Transverse colon (tissue), 4 donors: ENCODE data around the gene RHOBTB1. TPM values are rescaled to one million over a fixed set of nuclear protein-coding genes. Genes with fewer than 3 reads are reported as not detected.

Experiments used
- DNase-seq: peaks from one replicate; pipeline ENCODE4 v3.0.0-alpha.2; 2019
- H3K27ac ChIP-seq, 4 donors: fragments of 200-600 bp; sonication (generic); 2 replicates each; pipeline ENCODE4 v1.5.1; 2016 to 2018; ENCODE audit warnings: inconsistent platforms in 4 of 4
- H3K27me3 ChIP-seq: fragments of 200-600 bp; sonication (generic); 2 replicates; pipeline ENCODE4 v1.5.1; 2017; ENCODE audit warnings: inconsistent platforms
- H3K36me3 ChIP-seq, 4 donors: fragments of 200-600 bp; sonication (generic); 2 replicates each; pipeline ENCODE4 v1.5.1; 2017 to 2019; ENCODE audit warnings: inconsistent platforms in 4 of 4
- H3K4me1 ChIP-seq, 4 donors: fragments of 200-600 bp; sonication (generic); 2 replicates each; pipeline ENCODE4 v1.5.1; 2017 to 2020; ENCODE audit warnings: inconsistent platforms in 4 of 4
- H3K4me3 ChIP-seq, 4 donors: fragments of 200-600 bp; sonication (generic); 1 replicate in 1 of 4; 2 replicates in 3 of 4; pipeline versions ENCODE4 v1.5.1 to v1.6.1; 2017 to 2019; ENCODE audit warnings: inconsistent platforms in 4 of 4
- H3K9me3 ChIP-seq, 2 donors: fragments of 200-600 bp; sonication (generic); 2 replicates each; pipeline ENCODE4 v1.5.1; 2017 to 2019; ENCODE audit warnings: inconsistent platforms in 2 of 2
- CTCF ChIP-seq, 5 experiments: fragments of 200-600 bp in 3 of 5; fragments of 450-650 bp in 2 of 5; sonication (generic) in 3 of 5; IDR thresholded peaks; 1 replicate in 2 of 5; 2 replicates in 3 of 5; pipeline ENCODE4 v1.5.1; 2016 to 2017; ENCODE audit warnings: antibody characterized with exemption in 5 of 5, inconsistent platforms in 3 of 5, mild to moderate bottlenecking in 2 of 5, moderate library complexity in 1 of 5
- EP300 ChIP-seq: sonication (generic); formaldehyde crosslinking; IDR thresholded peaks from one replicate; pipeline ENCODE4 v1.6.1; 2017; ENCODE audit warnings: antibody characterized with exemption, low read depth
- POLR2A ChIP-seq: fragments of 450-650 bp; IDR thresholded peaks from one replicate; pipeline ENCODE4 v1.6.1; 2016; ENCODE audit warnings: antibody characterized with exemption, mild to moderate bottlenecking, moderate library complexity
- POLR2AphosphoS5 ChIP-seq, 3 donors: sonication (generic); formaldehyde crosslinking; IDR thresholded peaks; one replicate each; pipeline ENCODE4 v1.6.1; 2016; ENCODE audit warnings: antibody characterized with exemption in 3 of 3
- WGBS, 2 donors: methylation state at CpG; one replicate each; pipeline ENCODE4 v1.1.5; 2018; ENCODE audit warnings: low coverage in 1 of 2; 5-methylcytosine and 5-hydroxymethylcytosine counted together
- in situ Hi-C, 4 donors: fragments of 200-750 bp; cut with MboI; loops; one replicate each; pipeline versions ENCODE4 v1.15.0 to v1.15.1; 2017; ENCODE audit warnings: low sequenced_read_pairs in 3 of 4, low pct_ligation_motif_present in 1 of 4, low pct_unique_long_range_greater_than_20kb in 1 of 4
- intact Hi-C: fragments of 100-400 bp; cut with DNase I; formaldehyde crosslinking; loops from one replicate; pipeline ENCODE4 v1.15.1; 2023; ENCODE audit warnings: low total_unique reads
- total RNA-seq, 4 donors: library from RNA; depleted of rRNA; stranded (reverse); fragments of >200 nt; gene quantifications; one replicate each; pipeline ENCODE4 v1.1.0, GENCODE V29; 2016

The RHOBTB1 gene
- 10 to 100 TPM in 1 of 4 donors, 1 to 10 TPM in 3; 4.0 to 13.1 (median 9.0) TPM for total RNA-seq

DNA sequence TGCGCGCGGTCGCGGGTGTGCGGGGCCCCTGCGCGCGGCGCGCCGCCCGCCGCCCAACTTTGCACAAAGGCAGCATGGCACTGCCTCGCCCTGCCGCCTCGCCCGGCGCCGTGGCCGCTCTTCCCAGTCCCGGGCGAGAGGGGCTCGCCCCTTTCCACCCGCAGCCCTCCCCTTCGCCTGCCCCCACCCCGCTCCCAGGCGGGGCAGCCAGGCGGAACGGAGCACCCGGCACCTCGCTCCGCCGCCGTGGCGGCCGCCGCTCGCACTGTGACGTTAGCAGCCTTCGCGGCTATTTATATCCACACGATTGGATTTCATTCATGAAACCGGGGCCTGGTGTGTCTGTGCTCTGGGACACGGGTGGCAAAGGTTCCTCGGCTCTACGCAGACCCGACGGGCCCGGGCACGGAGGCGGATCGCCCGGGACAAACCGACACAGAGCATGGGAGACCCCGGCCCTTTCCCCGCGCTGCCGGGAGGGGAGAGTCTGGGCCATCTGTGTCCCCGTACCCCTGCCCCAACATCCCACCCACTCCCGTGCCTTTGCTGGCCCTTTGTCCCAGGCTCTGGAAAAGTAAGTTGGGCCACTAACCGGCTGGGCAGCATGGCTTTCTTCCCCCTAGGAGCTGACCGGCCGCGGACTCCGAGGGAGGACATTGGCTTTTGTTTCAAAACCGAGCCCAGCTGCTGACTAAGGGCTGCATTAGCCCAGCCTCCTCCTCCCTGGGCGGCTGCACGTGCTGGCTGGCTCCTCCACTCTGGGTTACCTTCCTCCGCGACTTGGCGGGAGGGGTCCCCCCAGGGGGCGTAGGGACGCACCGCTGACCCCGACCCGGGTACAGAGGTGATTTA is at the start of gene RHOBTB1:
TSS of gene RHOBTB1 (minus strand) at position 128 of the 852 bp plus-strand sequence. CDS start 32,643 bp downstream, outside the sequence.
- 1% methylated on average over 60 of the region's 77 CpGs; no CpG with 5 or more reads in 1 of the 2 donors for WGBS, 2 donors
- no peaks in the 10 kb centered on the region for H3K9me3 ChIP-seq
- H3K4me3 ChIP-seq, result peak within 1 kb of the TSS; percentile 64 to 86 (median 83)
- no peaks in the 10 kb centered on the region for H3K36me3 ChIP-seq
- peaks cover 0 to 24% (median 13%) of the 10 kb centered on the region in 4 donors for H3K4me1 ChIP-seq
- in situ Hi-C loops, result no loop called here
- intact Hi-C loops, result loop anchor here (5.0 kb wide), 1 partner anchor 37 kb away; no protein-coding TSS in a partner anchor
- TF ChIP-seq CTCF (IDR thresholded peaks at IDR 0.05), result no peak
- peak; percentile 83 for TF ChIP-seq POLR2A
- peak; percentile 75 to 85 (median 83) for TF ChIP-seq POLR2AphosphoS5 (IDR thresholded peaks at IDR 0.05)
- H3K27me3 ChIP-seq, result no peaks in the 10 kb centered on the region
- H3K27ac ChIP-seq, result peak within 1 kb of the TSS; percentile 91 to 97 (median 95)
- DNase-seq, result peak; percentile 79

- WGBS, 2 donors, result 73 to 100% methylated on average over 1 of the region's 1 CpG
- Histone ChIP-seq H3K4me3 (no peak overlapping the region), H3K27ac (no peak overlapping the region), H3K27me3 (no peaks in the 10 kb centered on the region), H3K9me3 (no peaks in the 10 kb centered on the region), H3K36me3 (no peaks in the 10 kb centered on the region), H3K4me1 (peaks cover 0 to 10% (median 0%) of the 10 kb centered on the region in 4 donors)
- intact Hi-C loops (no loop called here), in situ Hi-C loops (no loop called here)
- DNase-seq, result no peak
- no peak for TF ChIP-seq CTCF (IDR thresholded peaks at IDR 0.05)
- no peak for TF ChIP-seq POLR2A
- no peak for TF ChIP-seq EP300
- no peak for TF ChIP-seq POLR2AphosphoS5 (IDR thresholded peaks at IDR 0.05)
Measured at GRCh38 chr10:60992636-60993035, 48.7 kb upstream of the RHOBTB1 start.

- Histone ChIP-seq H3K27ac (no peak overlapping the region), H3K9me3 (no peaks in the 10 kb centered on the region), H3K4me1 (peaks cover 0 to 10% (median 0%) of the 10 kb centered on the region in 4 donors), H3K27me3 (no peaks in the 10 kb centered on the region), H3K4me3 (no peak overlapping the region), H3K36me3 (no peaks in the 10 kb centered on the region)
- in situ Hi-C loops (no loop called here), intact Hi-C loops (no loop called here)
- DNase-seq, result no peak
- 91% methylated on average over 1 of the region's 1 CpG; no CpG with 5 or more reads in 1 of the 2 donors for WGBS, 2 donors
- no peak for TF ChIP-seq EP300
- TF ChIP-seq POLR2AphosphoS5 (IDR thresholded peaks at IDR 0.05), result no peak
- no peak for TF ChIP-seq CTCF (IDR thresholded peaks at IDR 0.05)
- TF ChIP-seq POLR2A, result no peak
Measured at GRCh38 chr10:60990663-60991062, 46.7 kb upstream of the RHOBTB1 start.

GRCh38 chr10:60989400-60989876 is 45.5 kb upstream of the RHOBTB1 start:
- in situ Hi-C loops, result no loop called here
- no peak overlapping the region for H3K27ac ChIP-seq
- H3K4me1 ChIP-seq, result peaks cover 0 to 10% (median 0%) of the 10 kb centered on the region in 4 donors
- H3K36me3 ChIP-seq, result no peaks in the 10 kb centered on the region
- DNase-seq, result peak; percentile 9
- TF ChIP-seq POLR2AphosphoS5 (IDR thresholded peaks at IDR 0.05) (no peak), CTCF (IDR thresholded peaks at IDR 0.05) (no peak), POLR2A (no peak), EP300 (no peak)
- no peaks in the 10 kb centered on the region for H3K9me3 ChIP-seq
- WGBS, 2 donors, result 46 to 53% methylated on average over 2 to 4 of the region's 4 CpGs
- no peak overlapping the region for H3K4me3 ChIP-seq
- intact Hi-C loops, result no loop called here
- no peaks in the 10 kb centered on the region for H3K27me3 ChIP-seq
